ENCODE measurements around the gene TXNRD1. TPM values are rescaled to one million over a fixed set of nuclear protein-coding genes. Genes with fewer than 3 reads are reported as not detected.
A peak's percentile ranks its signal among the peaks of the same experiment; 100 is the strongest.

The TXNRD1 gene
- total and polyA plus RNA-seq, 2 of the 8 experiments (the other 6 are each of a cell fraction or from before 2014, with no cell fraction given), result 56.8 to 127 TPM

- TF ChIP-seq CTCF (IDR thresholded peaks at IDR 0.05; ENCODE audit: control extremely low read depth in 1 of 3, insufficient read depth in 1 of 3, low read depth in 1 of 3, low read length in 3 of 3) (peak; percentile 75 to 87 (median 80)), RFX5 (IDR thresholded peaks at IDR 0.05; ENCODE audit: borderline replicate concordance, low read depth, low read length) (no peak), RNF2 (IDR thresholded peaks at IDR 0.05; ENCODE audit: borderline replicate concordance, low read depth, low read length, missing control alignments, poor library complexity, severe bottlenecking) (no peak), CEBPB (IDR thresholded peaks at IDR 0.05; ENCODE audit: low read depth, low read length) (no peak), HDAC6 (IDR thresholded peaks at IDR 0.05; ENCODE audit: low read depth, low read length) (no peak), FOSL1 (IDR thresholded peaks at IDR 0.05; ENCODE audit: insufficient read depth, low read depth, low read length) (no peak), BRCA1 (IDR thresholded peaks at IDR 0.05; ENCODE audit: low read depth, low read length) (no peak), MAX (IDR thresholded peaks at IDR 0.05) (peak; percentile 83), EGR1 (IDR thresholded peaks at IDR 0.05; ENCODE audit: borderline replicate concordance, low read depth, low read length) (no peak), RAD21 (IDR thresholded peaks at IDR 0.05 in 1 of 2, conservative IDR thresholded peaks at IDR 0.05 in 1 of 2; ENCODE audit: low read depth in 2 of 2, low read length in 2 of 2) (peak; percentile 76 to 85), BCL11A (IDR thresholded peaks at IDR 0.05; ENCODE audit: low read depth in 2 of 2, low read length in 2 of 2) (no peak), TCF12 (IDR thresholded peaks at IDR 0.05; ENCODE audit: low read depth, low read length) (0 out of 2 replicates have a peak, but pooled peaks have one; percentile 7), GTF2F1 (IDR thresholded peaks at IDR 0.05; ENCODE audit: borderline replicate concordance, low read depth, low read length) (0 out of 2 replicates have a peak, but pooled peaks have one; percentile 64), ATF2 (IDR thresholded peaks at IDR 0.05; ENCODE audit: low read length) (no peak), SIX5 (IDR thresholded peaks at IDR 0.05; ENCODE audit: low read depth, low read length) (no peak), USF2 (IDR thresholded peaks at IDR 0.05; ENCODE audit: low read length) (no peak)
- TF ChIP-seq, protein P1, sequence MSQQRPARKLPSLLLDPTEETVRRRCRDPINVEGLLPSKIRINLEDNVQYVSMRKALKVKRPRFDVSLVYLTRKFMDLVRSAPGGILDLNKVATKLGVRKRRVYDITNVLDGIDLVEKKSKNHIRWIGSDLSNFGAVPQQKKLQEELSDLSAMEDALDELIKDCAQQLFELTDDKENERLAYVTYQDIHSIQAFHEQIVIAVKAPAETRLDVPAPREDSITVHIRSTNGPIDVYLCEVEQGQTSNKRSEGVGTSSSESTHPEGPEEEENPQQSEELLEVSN (IDR thresholded peaks at IDR 0.05), result peak; percentile 38; the same call in 1 of the 2 replicates
Observed at GRCh38 chr12:104215638-104216297, at the start of gene TXNRD1 (continued).

All from H1 (cell line).